Sigmoid colon (tissue), 4 donors: ENCODE data around the gene RNF13.

ENCODE experiments used
- POLR2A ChIP-seq, 2 donors: fragments of 450-650 bp; IDR thresholded peaks; one replicate each; pipeline ENCODE4 v1.6.1; 2016; ENCODE audit warnings: antibody characterized with exemption in 2 of 2, mild to moderate bottlenecking in 2 of 2, moderate library complexity in 2 of 2
- POLR2AphosphoS5 ChIP-seq, 4 donors: sonication (generic); formaldehyde crosslinking; IDR thresholded peaks; one replicate each; pipeline ENCODE4 v1.6.1; 2017; ENCODE audit warnings: antibody characterized with exemption in 4 of 4
- TF ChIP-seq, protein P1 (sequence below), 4 experiments: fragments of 450-650 bp in 3 of 4; fragments of 200-600 bp in 1 of 4; IDR thresholded peaks; one replicate each; pipeline ENCODE4 v1.5.1; 2016 to 2019; ENCODE audit warnings: antibody characterized with exemption in 4 of 4, mild to moderate bottlenecking in 3 of 4, moderate library complexity in 2 of 4

DNA sequence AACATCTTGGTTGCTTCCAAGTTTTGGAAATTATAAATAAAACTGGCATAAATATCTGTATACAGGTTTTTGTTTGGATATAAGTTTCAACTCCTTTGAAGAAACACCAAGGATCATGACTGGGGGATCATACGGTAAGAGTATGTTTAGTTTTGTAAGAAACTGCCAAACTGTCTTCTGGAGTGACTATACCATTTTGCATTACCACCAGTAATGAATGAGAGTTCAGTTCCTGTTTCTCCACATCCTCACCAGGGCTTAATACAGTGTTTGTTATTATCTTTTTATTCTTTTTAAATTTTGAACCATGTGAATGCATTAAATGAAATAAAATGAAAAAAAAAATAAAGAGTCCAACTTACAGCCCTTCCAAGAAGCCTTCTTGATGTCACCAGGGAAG, 17.0 kb upstream of the RNF13 start:
- TF ChIP-seq, protein P1, sequence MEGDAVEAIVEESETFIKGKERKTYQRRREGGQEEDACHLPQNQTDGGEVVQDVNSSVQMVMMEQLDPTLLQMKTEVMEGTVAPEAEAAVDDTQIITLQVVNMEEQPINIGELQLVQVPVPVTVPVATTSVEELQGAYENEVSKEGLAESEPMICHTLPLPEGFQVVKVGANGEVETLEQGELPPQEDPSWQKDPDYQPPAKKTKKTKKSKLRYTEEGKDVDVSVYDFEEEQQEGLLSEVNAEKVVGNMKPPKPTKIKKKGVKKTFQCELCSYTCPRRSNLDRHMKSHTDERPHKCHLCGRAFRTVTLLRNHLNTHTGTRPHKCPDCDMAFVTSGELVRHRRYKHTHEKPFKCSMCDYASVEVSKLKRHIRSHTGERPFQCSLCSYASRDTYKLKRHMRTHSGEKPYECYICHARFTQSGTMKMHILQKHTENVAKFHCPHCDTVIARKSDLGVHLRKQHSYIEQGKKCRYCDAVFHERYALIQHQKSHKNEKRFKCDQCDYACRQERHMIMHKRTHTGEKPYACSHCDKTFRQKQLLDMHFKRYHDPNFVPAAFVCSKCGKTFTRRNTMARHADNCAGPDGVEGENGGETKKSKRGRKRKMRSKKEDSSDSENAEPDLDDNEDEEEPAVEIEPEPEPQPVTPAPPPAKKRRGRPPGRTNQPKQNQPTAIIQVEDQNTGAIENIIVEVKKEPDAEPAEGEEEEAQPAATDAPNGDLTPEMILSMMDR (IDR thresholded peaks at IDR 0.05), result no peak
- TF ChIP-seq POLR2AphosphoS5 (IDR thresholded peaks at IDR 0.05), result no peak
- no peak for TF ChIP-seq POLR2A (IDR thresholded peaks at IDR 0.05)
